CD4-positive, alpha-beta T cell treated with Interleukin-4 for 4 hours (primary cell): ENCODE results near the gene OR4X1.
"Not testable (repeated sequence)": the region's sequence is repeated elsewhere in the genome, so short reads cannot be mapped to it uniquely, and the experiment has no call there.

ENCODE experiments used
- DNase-seq: peaks from one replicate; pipeline ENCODE4 v3.0.0-alpha.2; 2020

OR4X1 gene, protein sequence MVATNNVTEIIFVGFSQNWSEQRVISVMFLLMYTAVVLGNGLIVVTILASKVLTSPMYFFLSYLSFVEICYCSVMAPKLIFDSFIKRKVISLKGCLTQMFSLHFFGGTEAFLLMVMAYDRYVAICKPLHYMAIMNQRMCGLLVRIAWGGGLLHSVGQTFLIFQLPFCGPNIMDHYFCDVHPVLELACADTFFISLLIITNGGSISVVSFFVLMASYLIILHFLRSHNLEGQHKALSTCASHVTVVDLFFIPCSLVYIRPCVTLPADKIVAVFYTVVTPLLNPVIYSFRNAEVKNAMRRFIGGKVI

DNA sequence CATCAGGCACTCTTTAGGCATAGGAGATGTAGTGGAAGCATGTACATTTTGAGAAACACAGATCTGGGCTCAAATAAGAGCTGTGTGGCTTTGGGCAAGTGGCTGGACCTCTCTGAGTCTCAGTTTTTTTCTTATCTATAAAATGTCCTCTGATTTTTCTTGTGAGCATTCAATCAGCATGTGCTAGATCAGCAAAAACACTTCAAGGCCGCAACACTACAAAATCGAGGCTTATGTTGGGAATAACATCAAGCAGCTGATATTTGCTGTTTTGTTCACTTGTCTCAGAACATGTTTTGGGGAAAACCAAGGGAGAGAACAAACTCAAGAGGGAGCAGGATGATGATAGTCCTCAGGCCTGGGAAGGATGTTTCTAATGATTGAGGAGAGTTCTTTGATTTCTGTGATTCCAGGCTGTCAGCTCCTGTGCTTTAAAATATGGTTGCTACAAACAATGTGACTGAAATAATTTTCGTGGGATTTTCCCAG lies at the start of gene OR4X1:
TSS of gene OR4X1 (plus strand) at position 439 of the 489 bp plus-strand sequence. CDS start at position 439, 0 bp downstream.
- DNase-seq: no peak

DNA sequence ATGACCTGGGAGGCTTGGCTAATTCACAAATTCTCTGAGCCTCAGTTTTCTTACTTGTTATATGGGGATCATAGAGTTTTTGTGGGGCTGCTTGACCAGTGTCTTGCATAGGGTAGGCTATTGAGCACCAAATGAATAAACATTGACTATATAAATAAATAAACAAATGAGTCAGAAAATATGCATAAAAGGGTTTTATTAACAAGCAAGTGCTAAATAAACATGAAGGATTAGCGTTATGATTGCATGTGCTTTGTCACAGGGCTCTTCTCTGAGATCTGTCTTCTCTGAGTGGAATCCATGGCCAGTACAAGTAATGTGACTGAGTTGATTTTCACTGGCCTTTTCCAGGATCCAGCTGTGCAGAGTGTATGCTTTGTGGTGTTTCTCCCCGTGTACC lies 47.2 kb upstream of the OR4X1 start, which contains the start of gene OR4B1:
TSS of gene OR4B1 (plus strand) at position 301 of the 400 bp plus-strand sequence. CDS start at position 301, 0 bp downstream.
- no peak for DNase-seq

DNA sequence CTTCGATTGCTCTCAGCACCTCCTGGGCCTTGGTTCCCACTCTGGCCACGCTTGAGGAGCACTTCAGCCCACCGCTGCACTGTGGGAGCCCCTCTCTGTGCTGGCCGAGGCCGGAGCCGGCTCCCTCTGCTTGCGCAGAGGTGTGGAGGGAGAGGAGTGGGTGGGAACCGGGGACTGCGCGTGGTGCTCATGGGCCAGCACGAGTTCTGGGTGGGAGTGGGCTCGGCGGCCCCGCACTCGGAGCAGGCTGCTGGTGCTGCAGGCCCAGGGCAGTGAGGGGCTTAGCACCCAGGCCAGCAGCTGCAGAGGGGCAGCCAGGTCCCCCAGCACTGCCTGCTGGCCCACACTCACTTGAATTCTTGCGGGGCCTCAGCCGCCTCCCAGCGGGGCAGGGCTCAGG lies 34.9 kb upstream of the OR4X1 start:
- no peak for DNase-seq

DNA sequence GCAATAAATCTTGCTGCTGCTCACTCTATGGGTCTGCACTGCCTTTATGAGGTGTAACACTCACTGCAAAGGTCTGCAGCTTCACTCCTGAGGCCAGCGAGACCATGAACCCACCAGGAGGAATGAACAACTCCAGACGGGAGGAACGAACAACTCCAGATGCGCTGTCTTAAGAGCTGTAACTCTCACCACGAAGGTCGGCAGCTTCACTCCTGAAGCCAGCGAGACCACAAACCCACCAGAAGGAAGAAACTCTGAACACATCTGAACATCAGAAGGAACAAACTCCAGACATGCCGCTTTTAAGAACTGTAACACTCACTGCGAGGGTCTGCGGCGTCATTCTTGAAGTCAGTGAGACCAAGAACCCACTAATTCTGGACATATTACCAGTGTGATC lies 33.6 kb upstream of the OR4X1 start:
- DNase-seq: not testable (repeated sequence)

DNA sequence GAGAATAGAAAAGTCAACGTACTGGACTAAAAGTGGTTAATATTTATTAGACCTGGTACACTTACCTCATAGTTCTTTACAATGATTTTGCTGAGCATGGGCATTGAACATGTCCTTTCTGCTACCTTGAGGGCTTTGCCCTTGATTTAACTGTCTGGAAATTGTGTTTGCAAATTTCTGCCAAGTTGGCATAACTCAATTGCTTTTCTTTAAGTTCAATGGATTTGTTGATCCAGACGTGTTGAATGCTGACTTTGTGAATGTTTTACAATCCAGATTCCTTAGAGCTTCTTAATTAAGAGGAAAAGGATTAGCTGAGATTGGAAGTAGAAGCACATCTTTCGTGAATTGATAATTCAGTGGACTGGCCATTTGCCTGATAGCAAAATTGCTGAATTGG lies 25.9 kb upstream of the OR4X1 start:
- DNase-seq: no peak

- no peak for DNase-seq
These were observed 21.2 kb upstream of the OR4X1 start for GRCh38 chr11:48242501-48242900.

- DNase-seq: no peak
These were observed 18.9 kb upstream of the OR4X1 start, which contains the start of gene OR4X2 for GRCh38 chr11:48244804-48245203. Gene OR4X2, plus strand, starts transcription at chr11:48245104. Its CDS starts 0 bp downstream, at chr11:48245104.

DNA sequence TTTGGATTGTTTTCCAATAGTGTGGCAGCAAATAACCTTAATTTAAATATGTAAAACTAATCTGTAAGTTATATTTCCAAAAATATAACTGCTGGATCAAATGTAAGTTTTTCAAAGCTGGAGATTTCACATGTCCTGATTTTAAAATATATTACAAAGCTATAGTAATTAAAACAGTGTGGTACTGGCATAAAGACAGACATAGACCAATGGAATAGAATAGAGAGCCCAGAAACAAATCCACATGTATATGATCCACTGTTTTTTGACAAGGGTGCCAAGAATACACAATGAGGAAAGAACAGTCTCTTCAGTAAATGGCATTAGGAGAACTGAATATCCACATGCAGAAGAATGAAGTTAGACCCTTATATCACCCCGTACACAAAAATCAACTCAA lies 14.8 kb upstream of the OR4X1 start:
- DNase-seq: no peak

GRCh38 chr11:48261600-48261999 lies 2.1 kb upstream of the OR4X1 start:
- DNase-seq: no peak

- DNase-seq: no peak
These were observed 7.0 kb downstream of the OR4X1 start for GRCh38 chr11:48270621-48271020.

DNA sequence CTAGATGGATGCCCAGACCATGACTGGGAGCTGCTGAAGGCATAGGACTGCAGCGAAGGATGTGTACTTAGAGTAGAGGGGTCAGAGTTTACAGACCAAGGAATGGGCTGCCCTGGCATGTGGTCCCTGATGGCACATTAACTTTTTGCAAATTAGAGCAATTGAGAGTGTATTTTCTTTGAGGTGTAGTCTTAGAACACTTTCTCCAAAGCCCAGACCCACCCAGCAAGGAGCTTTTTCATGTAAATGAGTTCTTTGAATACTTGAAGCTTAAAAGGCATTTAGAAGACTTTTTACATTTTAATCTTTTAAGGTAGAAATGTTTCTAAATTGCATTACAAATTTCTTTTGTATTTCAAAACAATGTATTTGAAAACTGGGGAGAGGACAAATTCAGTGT lies 8.9 kb downstream of the OR4X1 start:
- DNase-seq: no peak

DNA sequence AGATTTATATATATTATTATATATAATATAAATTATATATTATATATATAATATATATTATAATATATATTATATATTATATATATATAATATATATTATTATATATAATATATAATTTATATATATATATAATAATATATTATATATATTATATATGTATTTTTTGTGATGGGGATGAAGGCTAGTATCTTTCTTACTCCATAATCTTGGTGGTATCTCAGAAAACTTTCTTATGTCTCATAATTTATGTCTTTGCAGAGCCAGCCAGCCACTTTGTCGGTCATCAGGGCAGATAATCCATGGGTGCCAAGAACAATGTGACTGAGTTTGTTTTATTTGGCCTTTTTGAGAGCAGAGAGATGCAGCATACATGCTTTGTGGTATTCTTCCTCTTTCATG lies 42.3 kb downstream of the OR4X1 start, which contains the start of gene OR4S1:
TSS of gene OR4S1 (plus strand) at position 301 of the 400 bp plus-strand sequence. CDS start at position 301, 0 bp downstream.
- no peak for DNase-seq

DNA sequence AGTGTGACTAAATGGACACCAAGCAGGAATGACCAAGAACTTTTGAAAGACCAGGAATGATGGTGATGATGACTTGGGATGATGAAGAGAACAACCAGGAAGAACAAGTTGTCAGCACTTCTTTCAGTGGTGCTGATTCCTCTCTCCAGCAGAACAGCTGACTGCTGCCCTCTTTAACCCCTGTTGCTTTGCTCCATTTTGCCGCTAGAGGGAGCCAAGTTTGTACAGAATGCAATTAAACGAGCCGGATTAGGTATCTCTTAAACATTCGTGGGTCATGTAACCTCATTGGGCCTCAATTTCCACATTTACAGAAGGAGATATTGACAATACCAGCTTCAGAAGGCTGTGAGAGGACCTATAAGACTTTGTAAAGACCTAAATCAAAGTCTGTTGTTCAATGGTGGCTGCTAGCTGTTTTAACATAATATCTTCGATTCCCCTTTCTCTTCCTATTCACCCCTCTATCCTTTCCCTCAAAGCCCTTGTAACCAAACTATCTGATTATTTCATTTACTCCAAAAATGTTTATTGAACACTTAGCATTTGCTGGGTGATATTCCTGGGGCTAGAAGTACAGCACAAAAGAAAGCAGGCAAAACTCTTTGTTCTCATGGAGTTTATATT lies 44.2 kb downstream of the OR4X1 start:
- DNase-seq: peak; percentile 73

GRCh38 chr11:48313590-48313989 lies 49.9 kb downstream of the OR4X1 start:
- DNase-seq: not testable (repeated sequence)
